Stimulated activated CD8-positive, alpha-beta memory T cell treated with anti-CD3 and anti-CD28 coated beads, Interleukin-4, amount 100 ng/mL, for 4 hours (primary cell): ENCODE results near the gene RBM15.
A peak's percentile ranks its signal among the peaks of the same experiment; 100 is the strongest.

Source experiments
- DNase-seq, 2 donors: peaks; one replicate each; pipeline ENCODE4 v3.0.0-alpha.2; 2020; ENCODE audit warnings: low read depth in 2 of 2, low spot score in 1 of 2

RBM15 gene

GRCh38 chr1:110338886-110339406, at the start of gene RBM15:
RBM15 (plus strand) TSS chr1:110339377; CDS start chr1:110339406, 29 bp downstream.
- peak; percentile 92 to 95 for DNase-seq

DNA sequence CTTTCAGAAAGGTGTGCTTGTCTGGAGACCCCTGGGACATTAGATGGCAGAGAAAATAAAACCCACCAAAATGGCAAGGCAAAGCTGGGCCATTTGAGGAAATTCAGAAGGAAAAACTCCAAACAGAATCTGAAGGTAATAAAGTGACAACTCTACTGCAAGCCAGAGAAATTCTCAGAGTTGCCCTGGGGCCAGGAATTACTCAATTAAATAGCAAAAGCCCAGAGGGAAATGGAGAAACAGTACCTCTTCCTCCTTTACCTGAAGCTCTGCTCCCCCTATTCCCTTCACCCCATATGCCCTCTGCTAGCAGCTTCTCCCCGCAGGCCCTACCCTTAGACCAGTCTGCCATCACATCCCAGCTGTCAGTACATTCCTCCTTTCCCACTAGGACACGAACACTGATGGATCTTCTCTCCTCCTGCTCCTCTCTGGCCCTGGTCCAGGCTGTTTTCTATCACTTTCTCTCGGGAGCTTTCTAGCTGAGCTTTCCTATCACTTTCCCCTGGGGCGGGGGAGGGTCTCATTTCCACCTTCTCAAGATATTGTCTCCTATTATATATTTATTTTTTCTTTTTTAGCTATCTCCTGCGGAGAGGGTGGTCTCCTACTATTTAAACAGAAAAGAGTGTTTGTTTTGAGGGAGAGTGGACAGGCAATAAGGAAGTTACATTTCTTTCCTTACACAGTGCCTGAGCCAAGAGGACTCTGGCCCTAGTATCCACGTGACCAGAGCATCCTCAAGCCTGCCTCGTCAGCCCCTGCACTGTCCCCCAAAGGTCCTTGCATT, 47.7 kb upstream of the RBM15 start:
- no peak for DNase-seq

DNA sequence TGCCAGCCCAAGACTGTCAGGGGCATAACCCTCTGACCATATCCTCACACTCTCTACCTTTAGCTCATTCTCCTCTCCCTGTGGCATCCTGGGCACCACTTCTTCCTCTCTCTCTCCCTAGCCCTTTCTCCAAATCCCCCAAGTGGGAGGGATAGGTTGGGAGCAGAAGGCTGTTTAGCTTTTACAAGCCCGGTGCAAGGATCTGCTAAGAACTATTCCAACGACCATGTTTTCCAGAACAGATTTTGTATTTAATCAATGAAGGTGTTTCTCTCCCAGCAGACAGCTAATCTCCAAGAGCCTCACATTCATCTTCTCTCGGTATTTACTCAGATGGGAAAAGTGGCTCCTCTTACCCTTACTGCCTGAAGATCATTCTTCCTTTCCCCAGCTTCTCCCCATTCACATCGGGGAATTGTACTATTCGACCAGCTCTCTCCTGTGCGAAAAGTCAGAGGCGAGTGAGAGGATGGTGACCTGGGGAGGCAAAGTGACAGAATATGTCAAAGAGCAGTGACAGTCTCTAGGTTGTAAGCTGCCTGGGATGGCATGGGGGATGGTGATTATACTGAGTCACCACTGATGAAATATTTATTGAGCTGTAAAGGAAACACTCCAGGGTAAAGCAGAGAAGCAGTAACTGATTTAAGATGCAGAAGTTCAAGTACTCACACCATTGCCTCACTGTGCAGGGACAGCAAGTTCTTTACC, 47.0 kb upstream of the RBM15 start:
- no peak for DNase-seq

DNA sequence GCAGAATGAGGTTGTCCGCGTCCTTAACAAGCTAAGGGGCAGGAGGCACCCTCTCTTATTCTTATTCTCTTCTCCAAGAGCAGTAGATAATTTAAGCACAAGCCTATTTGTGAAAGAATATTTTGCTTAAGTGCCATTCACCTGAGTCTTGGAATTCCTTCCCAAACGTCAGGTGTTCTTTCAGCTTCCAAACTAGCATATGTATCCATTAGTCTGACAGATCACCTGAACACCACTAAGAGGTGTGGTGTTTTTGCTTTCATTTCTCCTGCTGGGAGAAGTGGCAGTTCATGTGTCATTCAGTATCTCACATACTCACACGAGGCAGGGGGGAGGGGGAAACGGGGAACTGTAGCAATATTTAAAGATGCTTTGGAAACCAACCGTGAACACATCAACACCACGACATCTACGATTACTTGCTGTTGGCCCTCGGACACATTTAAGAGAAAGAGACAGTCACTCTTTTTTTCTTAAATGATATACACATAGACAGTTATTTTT, 45.5 kb upstream of the RBM15 start:
- DNase-seq, result no peak

GRCh38 chr1:110294308-110294707, 44.9 kb upstream of the RBM15 start:
- DNase-seq, result no peak

DNA sequence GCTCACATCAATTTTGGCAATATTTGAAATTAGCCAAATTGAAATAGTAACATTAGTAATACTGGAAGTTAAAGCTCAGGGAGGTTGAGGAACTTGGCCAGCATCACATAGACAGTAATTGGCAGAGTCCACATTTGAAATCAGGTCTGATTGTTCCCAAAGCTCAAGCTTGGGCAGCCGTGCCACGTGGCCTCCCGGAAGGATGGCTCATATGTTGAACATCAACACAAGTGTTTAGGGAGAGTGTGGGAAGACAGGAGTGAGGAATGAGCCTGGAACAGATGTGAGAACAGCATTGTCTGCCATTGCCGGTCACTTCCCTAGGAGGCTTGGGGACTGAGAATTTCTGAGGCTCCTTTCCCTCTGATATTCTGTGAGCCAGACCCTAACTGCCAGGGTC, 40.2 kb upstream of the RBM15 start:
- no peak for DNase-seq

GRCh38 chr1:110300412-110301085, 38.6 kb upstream of the RBM15 start:
- DNase-seq, result no peak

- DNase-seq, result no peak
These were observed 36.3 kb upstream of the RBM15 start for GRCh38 chr1:110302836-110303235.

DNA sequence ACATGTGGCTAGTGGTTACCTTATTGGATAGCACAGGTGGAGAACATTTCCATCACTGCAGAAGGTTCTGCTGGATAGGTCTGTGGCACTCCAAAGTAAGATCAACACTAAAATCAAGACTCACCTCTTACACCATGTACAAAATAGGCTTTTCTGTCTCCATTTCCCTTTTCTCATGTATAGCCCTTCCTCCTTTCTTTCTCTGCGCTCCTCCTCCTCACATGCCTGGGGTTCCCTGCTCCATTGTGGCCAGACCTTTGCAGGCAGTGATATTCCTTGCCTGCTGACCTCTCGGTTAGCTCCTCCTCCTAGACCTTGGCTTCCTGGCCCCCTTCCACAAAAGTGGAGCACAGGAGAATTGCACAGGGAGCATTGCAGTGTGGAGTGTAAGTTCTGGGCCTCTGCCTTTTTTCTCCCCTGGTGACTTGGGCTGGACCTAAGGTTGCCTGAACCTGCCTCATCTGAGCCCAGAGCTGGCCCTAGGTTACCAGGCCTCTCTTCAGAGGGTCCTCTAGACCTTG, 33.2 kb upstream of the RBM15 start:
- DNase-seq, result no peak

GRCh38 chr1:110307239-110307974, 31.8 kb upstream of the RBM15 start:
- no peak for DNase-seq

GRCh38 chr1:110308247-110308646, 30.9 kb upstream of the RBM15 start:
- DNase-seq, result no peak

DNA sequence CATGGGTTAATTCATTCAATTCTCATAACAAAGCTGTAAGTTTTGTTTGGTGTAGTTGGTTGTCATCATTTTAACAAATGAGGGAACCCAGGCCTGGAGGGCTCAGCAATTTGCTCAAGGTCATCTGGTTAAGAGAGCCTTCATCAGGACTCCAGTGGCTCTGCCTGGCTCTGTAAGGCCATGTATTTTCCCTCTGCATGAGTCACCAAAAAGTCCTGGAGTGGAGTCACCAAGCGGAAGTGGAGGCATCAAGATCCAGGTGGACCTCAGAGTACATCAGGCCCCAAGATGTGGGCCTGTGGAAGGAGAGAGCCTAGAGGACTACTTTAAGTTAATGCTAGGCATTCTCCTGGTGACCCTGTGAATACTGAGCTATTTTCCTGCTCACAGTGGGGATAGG, 30.0 kb upstream of the RBM15 start:
- no peak for DNase-seq

- DNase-seq, result no peak
These were observed 29.4 kb upstream of the RBM15 start for GRCh38 chr1:110309767-110310166.

DNA sequence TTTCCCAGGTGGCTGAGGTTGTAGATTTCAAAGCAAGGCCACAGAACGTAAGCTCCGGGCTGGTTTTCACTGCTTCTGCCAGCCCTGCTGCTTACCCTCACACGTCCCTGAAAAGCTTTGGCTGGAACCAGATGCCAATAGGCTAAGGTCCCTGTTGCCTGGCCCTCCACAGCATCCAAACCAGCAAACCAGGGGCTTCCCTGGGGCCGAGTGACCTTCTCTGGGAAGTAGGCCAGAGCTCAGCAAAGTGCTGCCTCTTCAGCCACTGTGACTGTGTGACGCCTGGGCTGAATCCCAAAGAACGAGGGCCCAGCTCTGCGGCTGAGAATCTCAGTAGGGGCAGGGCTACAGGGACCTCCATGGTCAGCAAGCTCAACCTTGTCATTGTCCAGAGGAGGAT, 28.9 kb upstream of the RBM15 start:
- no peak for DNase-seq

- peak; percentile 37 to 55 for DNase-seq
These were observed 26.7 kb upstream of the RBM15 start for GRCh38 chr1:110312188-110313121.

- DNase-seq, result no peak
These were observed 22.4 kb upstream of the RBM15 start for GRCh38 chr1:110316735-110317134.

DNA sequence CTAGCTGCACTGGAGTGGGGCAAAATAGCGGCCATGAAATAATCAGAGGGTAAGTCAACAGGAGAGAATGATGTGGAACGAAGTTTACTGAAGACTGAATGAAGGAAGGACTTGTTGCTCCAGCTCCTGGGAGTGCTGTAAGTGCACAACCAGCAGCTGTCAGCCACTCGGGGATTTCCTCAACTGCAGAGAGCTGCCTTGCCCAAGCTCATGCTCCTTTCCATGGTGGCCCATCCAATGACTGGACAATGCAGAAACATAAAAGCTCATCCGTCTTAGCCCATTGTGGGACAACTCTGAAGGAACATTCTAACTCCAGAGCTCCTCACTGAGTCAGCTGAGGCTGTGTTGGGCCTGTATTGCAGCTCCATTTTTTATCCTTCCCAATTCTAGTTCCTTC, 21.1 kb upstream of the RBM15 start:
- DNase-seq, result no peak

- no peak for DNase-seq
These were observed 19.6 kb upstream of the RBM15 start for GRCh38 chr1:110319332-110320167.

DNA sequence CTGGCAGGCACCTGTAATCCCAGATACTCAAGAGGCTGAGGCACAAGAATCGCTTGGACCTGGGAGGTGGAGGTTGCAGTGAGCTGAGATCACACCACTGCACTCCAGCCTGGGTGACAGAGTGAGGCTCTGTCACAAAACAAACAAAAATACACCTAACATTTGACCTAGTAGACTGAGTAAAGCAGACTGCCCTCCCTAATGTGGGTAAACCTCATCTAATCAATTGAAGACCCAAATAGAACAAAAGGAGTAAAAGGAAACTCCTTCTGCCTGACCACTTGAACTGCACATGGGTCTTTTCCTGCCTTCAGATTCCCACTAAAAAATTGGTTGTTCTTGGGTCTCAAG, 19.0 kb upstream of the RBM15 start:
- no peak for DNase-seq
